ENCODE results near the gene ARHGAP26. TPM values are rescaled to one million over a fixed set of nuclear protein-coding genes. Genes with fewer than 3 reads are reported as not detected.

Gene ARHGAP26
- total and polyA plus RNA-seq, 2 donors (not counting 3 experiments of a cell fraction or from before 2014, with no cell fraction given): 3.1 to 16.2 TPM

GRCh38 chr5:142978726-142979125 lies 208.5 kb downstream of the ARHGAP26 start:
- peak overlapping the region; percentile 46 for H3K4me2 ChIP-seq (ENCODE audit: insufficient read depth, low read length)
- no peak overlapping the region for H3K4me3 ChIP-seq (replicated peaks in 1 of 3; ENCODE audit: insufficient read depth in 1 of 3, low read depth in 1 of 3, low read length in 3 of 3)
- H3K9me3 ChIP-seq (replicated peaks; ENCODE audit: control insufficient read depth, insufficient read depth, low read length): no peaks in the 10 kb centered on the region
- ChIA-PET CTCF (interaction anchor here (0.6 to 1.7 kb wide), 7 partner anchors 16 to 425 kb away, joined by 3 to 6 read pairs (median 3); partner anchors contain the start of gene NR3C1), POLR2A (interaction anchor here (0.7 to 1.3 kb wide), 2 partner anchors 23 to 816 kb away, joined by 3 read pairs; no protein-coding TSS in a partner anchor)
- peaks cover 62% of the 10 kb centered on the region for H3K4me1 ChIP-seq (ENCODE audit: control insufficient read depth, extremely low read depth, insufficient read depth, low read length)
- no peaks in the 10 kb centered on the region for H3K27me3 ChIP-seq (ENCODE audit: control insufficient read depth in 2 of 2, insufficient read depth in 2 of 2, low read length in 2 of 2)
- H3K27ac ChIP-seq (ENCODE audit: insufficient read depth, low read depth, low read length): peak overlapping the region; percentile 58
- H4K20me1 ChIP-seq (replicated peaks; ENCODE audit: control insufficient read depth, extremely low read depth, insufficient read depth, low read length): no peaks in the 10 kb centered on the region
- no peak overlapping the region for H2AFZ ChIP-seq (ENCODE audit: low read depth, low read length)
- BruUV-seq (replicated peaks): no TSS peak
- dilution Hi-C loops (cut with MboI; ENCODE audit: extremely low pct_ligation_motif_present, low sequenced_read_pairs): no loop called here
- H3K9ac ChIP-seq (replicated peaks; ENCODE audit: extremely low read depth, insufficient read depth, low read length): no peak overlapping the region
- H3K79me2 ChIP-seq (ENCODE audit: control insufficient read depth, insufficient read depth, low read length): no peaks in the 10 kb centered on the region
- no peaks in the 10 kb centered on the region for H3K9me1 ChIP-seq (replicated peaks; ENCODE audit: control insufficient read depth, extremely low read depth, insufficient read depth, low read length)
- DNase-seq (ENCODE audit: low read depth, low spot score) (peak; percentile 70), FAIRE-seq (peak; percentile 74)
- intact Hi-C loops (cut with micrococcal nuclease): no loop called here
- peak; percentile 20 for TF ChIP-seq GATA2 (IDR thresholded peaks at IDR 0.05; ENCODE audit: insufficient read depth, insufficient read length, low read depth, low read length)
- TF ChIP-seq JUN (IDR thresholded peaks at IDR 0.05; ENCODE audit: borderline replicate concordance, insufficient read depth, insufficient read length, low read depth): peak; percentile 6
- TF ChIP-seq POLR2AphosphoS5 (IDR thresholded peaks at IDR 0.05; ENCODE audit: insufficient read depth, low read depth, low read length): no peak
- TF ChIP-seq CTCF (IDR thresholded peaks at IDR 0.05; ENCODE audit: extremely low read depth in 1 of 2, insufficient read depth in 1 of 2, low read depth in 1 of 2, low read length in 2 of 2): no peak
- TF ChIP-seq FOS (IDR thresholded peaks at IDR 0.05; ENCODE audit: borderline replicate concordance, insufficient read depth, low read length): peak; percentile 62
- no peaks in the 10 kb centered on the region for H3K36me3 ChIP-seq (ENCODE audit: control insufficient read depth in 2 of 2, extremely low read depth in 1 of 2, insufficient read depth in 2 of 2, low read length in 2 of 2)
